ENCODE results near the gene SPO11. TPM values are rescaled to one million over a fixed set of nuclear protein-coding genes. Genes with fewer than 3 reads are reported as not detected.

The SPO11 gene
- total RNA-seq, 1 experiment from 2014 or later: not detected

DNA sequence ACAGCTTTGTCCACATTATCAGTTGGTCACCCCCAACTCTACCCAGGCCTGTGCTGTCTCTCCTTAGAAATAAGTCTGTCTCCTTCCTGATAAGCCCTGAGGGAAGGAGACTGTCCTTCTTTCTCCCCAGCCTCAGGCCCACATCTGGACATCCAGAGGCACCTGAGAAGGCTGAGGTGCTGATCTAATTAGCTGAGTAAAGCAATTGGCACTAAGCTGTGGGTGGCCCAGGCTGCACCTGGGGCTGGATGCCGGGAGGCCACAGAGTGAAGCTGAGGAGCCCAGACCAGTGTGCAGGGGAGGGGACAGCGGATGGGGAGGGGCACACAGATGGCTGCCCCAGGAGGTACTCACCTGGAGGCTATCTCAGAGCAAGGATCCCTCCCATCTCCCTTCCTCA, 37.0 kb upstream of the SPO11 start:
- intact Hi-C loops (cut with micrococcal nuclease): no loop called here
- Mint-ChIP-seq H3K9me3 (ENCODE audit: unreplicated experiment) (no peaks in the 10 kb centered on the region), H3K27ac (ENCODE audit: low read depth, unreplicated experiment) (no peak overlapping the region), H3K36me3 (ENCODE audit: insufficient read depth, unreplicated experiment) (no peaks in the 10 kb centered on the region), H3K27me3 (ENCODE audit: insufficient read depth, unreplicated experiment) (peaks cover 67% of the 10 kb centered on the region), H3K4me3 (ENCODE audit: unreplicated experiment) (no peak overlapping the region), H3K4me1 (ENCODE audit: insufficient read depth, unreplicated experiment) (no peaks in the 10 kb centered on the region)
- ChIA-PET CTCF (interaction anchor here (0.7 kb wide), 1 partner anchor 1310 kb away, joined by 3 read pairs; no protein-coding TSS in a partner anchor), POLR2A (interaction anchor here (0.6 kb wide), 1 partner anchor 987 kb away, joined by 3 read pairs; no protein-coding TSS in a partner anchor)
- no TSS peak for BruUV-seq (replicated peaks)
- DNase-seq (ENCODE audit: unreplicated experiment): no peak
- TF ChIP-seq, protein P1, sequence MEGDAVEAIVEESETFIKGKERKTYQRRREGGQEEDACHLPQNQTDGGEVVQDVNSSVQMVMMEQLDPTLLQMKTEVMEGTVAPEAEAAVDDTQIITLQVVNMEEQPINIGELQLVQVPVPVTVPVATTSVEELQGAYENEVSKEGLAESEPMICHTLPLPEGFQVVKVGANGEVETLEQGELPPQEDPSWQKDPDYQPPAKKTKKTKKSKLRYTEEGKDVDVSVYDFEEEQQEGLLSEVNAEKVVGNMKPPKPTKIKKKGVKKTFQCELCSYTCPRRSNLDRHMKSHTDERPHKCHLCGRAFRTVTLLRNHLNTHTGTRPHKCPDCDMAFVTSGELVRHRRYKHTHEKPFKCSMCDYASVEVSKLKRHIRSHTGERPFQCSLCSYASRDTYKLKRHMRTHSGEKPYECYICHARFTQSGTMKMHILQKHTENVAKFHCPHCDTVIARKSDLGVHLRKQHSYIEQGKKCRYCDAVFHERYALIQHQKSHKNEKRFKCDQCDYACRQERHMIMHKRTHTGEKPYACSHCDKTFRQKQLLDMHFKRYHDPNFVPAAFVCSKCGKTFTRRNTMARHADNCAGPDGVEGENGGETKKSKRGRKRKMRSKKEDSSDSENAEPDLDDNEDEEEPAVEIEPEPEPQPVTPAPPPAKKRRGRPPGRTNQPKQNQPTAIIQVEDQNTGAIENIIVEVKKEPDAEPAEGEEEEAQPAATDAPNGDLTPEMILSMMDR (IDR thresholded peaks at IDR 0.05; ENCODE audit: unreplicated experiment): no peak

DNA sequence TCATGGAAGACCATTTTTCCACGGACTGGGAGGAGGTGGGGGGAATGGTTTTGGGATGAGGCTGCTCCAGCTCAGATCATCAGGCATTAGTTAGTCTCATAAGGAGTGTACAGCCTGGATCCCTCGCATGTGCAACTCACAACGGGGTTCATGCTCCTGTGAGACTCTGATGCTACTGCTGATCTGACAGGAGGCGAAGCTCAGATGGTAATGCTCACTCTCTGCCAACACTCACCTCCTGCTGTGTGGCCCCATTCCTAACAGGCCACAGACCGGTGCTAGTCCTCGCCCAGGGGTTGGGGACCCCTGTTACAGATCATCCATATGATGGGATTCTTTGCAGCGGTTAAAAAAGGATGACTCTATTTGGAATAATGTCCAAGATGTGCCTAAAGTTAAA, 35.6 kb upstream of the SPO11 start:
- ChIA-PET POLR2A (interaction anchor here (1.3 kb wide), 1 partner anchor 11 kb away, joined by 3 read pairs; no protein-coding TSS in a partner anchor), CTCF (interaction anchor here (0.6 to 0.9 kb wide), 2 partner anchors 10 to 53 kb away, joined by 4 to 5 read pairs; no protein-coding TSS in a partner anchor)
- no peaks in the 10 kb centered on the region for H3K4me1 Mint-ChIP-seq (ENCODE audit: insufficient read depth, unreplicated experiment)

DNA sequence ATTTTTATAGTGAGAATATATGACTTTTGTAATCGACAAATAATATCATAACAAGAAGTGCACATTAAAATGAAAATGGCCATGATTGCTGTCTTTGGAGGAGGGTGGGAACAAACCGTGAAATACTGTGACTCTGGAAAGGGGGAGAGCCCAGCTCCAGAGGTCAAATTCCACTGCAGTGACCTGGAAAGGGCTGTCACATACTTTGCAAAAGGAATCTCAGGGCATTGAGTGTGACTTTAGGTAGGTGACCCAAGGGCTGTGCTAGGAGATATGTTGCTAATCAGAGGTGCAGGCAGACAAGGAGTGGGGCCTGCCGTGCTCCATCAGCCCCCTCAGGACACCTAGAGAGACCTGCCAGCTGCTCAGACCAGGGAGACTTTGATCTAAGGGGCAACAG, 35.1 kb upstream of the SPO11 start:
- no peaks in the 10 kb centered on the region for H3K4me1 Mint-ChIP-seq (ENCODE audit: insufficient read depth, unreplicated experiment)
- peaks cover 57% of the 10 kb centered on the region for H3K27me3 Mint-ChIP-seq (ENCODE audit: insufficient read depth, unreplicated experiment)
- H3K9me3 Mint-ChIP-seq (ENCODE audit: unreplicated experiment): no peaks in the 10 kb centered on the region
- no peak for DNase-seq (ENCODE audit: unreplicated experiment)
- CTCF ChIA-PET: interaction anchor here (0.9 kb wide), 1 partner anchor 52 kb away, joined by 5 read pairs; no protein-coding TSS in a partner anchor
- no peak overlapping the region for H3K27ac Mint-ChIP-seq (ENCODE audit: low read depth, unreplicated experiment)
- H3K4me3 Mint-ChIP-seq (ENCODE audit: unreplicated experiment): no peak overlapping the region
- TF ChIP-seq, protein P1 (IDR thresholded peaks at IDR 0.05; ENCODE audit: unreplicated experiment): no peak
- POLR2A ChIA-PET: interaction anchor here (1.3 kb wide), 1 partner anchor 12 kb away, joined by 3 read pairs; no protein-coding TSS in a partner anchor
- no peaks in the 10 kb centered on the region for H3K36me3 Mint-ChIP-seq (ENCODE audit: insufficient read depth, unreplicated experiment)
- intact Hi-C loops (cut with micrococcal nuclease): no loop called here
- no TSS peak for BruUV-seq (replicated peaks)

More for the DNA sequence above, 35.6 kb upstream of the SPO11 start:
- no peaks in the 10 kb centered on the region for H3K36me3 Mint-ChIP-seq (ENCODE audit: insufficient read depth, unreplicated experiment)
- no peak for DNase-seq (ENCODE audit: unreplicated experiment)
- intact Hi-C loops (cut with micrococcal nuclease): no loop called here
- BruUV-seq (replicated peaks): no TSS peak
- TF ChIP-seq, protein P1 (IDR thresholded peaks at IDR 0.05; ENCODE audit: unreplicated experiment): no peak
- no peak overlapping the region for H3K4me3 Mint-ChIP-seq (ENCODE audit: unreplicated experiment)
- peaks cover 54% of the 10 kb centered on the region for H3K27me3 Mint-ChIP-seq (ENCODE audit: insufficient read depth, unreplicated experiment)
- no peak overlapping the region for H3K27ac Mint-ChIP-seq (ENCODE audit: low read depth, unreplicated experiment)
- no peaks in the 10 kb centered on the region for H3K9me3 Mint-ChIP-seq (ENCODE audit: unreplicated experiment)

DNA sequence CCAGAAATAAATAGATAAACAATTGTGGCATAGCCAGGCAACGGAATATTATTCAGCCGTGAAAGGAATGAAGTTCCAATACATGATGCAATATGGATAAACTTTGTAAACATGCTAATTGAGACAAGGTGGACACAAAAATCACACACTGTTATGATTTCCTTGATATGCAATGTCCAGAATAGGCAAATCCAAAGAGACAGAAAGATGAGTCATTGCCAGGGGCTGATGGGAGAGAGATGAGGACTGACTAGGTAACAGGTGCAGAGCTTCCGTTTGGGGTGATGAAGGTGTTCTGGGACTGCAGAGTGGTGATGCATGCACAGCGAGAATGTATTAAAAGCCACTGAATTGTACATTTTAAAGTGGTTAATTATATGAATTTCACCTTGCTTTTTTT, 31.1 kb upstream of the SPO11 start:
- CTCF ChIA-PET: no interaction called here
- H3K4me3 Mint-ChIP-seq (ENCODE audit: unreplicated experiment): no peak overlapping the region
- H3K4me1 Mint-ChIP-seq (ENCODE audit: insufficient read depth, unreplicated experiment): no peaks in the 10 kb centered on the region
- no peak overlapping the region for H3K27ac Mint-ChIP-seq (ENCODE audit: low read depth, unreplicated experiment)
- POLR2A ChIA-PET: interaction anchor here (0.5 to 1.2 kb wide), 2 partner anchors 28 to 103 kb away, joined by 3 read pairs; no protein-coding TSS in a partner anchor
- H3K27me3 Mint-ChIP-seq (ENCODE audit: insufficient read depth, unreplicated experiment): peaks cover 44% of the 10 kb centered on the region
- no TSS peak for BruUV-seq (replicated peaks)
- intact Hi-C loops (cut with micrococcal nuclease): no loop called here
- TF ChIP-seq, protein P1 (IDR thresholded peaks at IDR 0.05; ENCODE audit: unreplicated experiment): no peak
- no peak for DNase-seq (ENCODE audit: unreplicated experiment)
- H3K9me3 Mint-ChIP-seq (ENCODE audit: unreplicated experiment): no peaks in the 10 kb centered on the region
- H3K36me3 Mint-ChIP-seq (ENCODE audit: insufficient read depth, unreplicated experiment): no peaks in the 10 kb centered on the region
